HepG2 (cell line): ENCODE results near the gene SCN2A. TPM values are rescaled to one million over a fixed set of nuclear protein-coding genes. Genes with fewer than 3 reads are reported as not detected.

Experiments used
- ATAC-seq: fragments of 200-7000 bp; cut with Tn5 transposase; 3 replicates; pipeline ENCODE4 v1.9.1; 2020; ENCODE audit warnings: mild to moderate bottlenecking, moderate library complexity
- BruUV-seq: library from RNA; stranded (reverse); fragments of 400-500 nt; replicated peaks from 2 replicates; lab custom pipeline; 2021; lab: Mats Ljungman, UMichigan
- CTCF ChIA-PET: fragments of 300-600 bp; formaldehyde crosslinking; extraction: SDS; loops from one replicate; lab custom pipeline; 2021; ENCODE audit warnings: low total read pairs, inconsistent platforms, low intra/inter-chr PET ratio; lab: Yijun Ruan, JAX
- POLR2A ChIA-PET: fragments of 350-600 bp; sonication (Branson Sonifier 250); formaldehyde crosslinking; loops from one replicate; lab custom pipeline; 2020; ENCODE audit warnings: antibody characterized with exemption, inconsistent platforms; lab: Yijun Ruan, JAX
- DNase-seq: peaks from one replicate; pipeline ENCODE4 v3.0.0-alpha.2; 2015; ENCODE audit warnings: low spot score
- FAIRE-seq: peaks from 3 replicates; lab custom pipeline; 2011; peaks lifted over from hg19 to GRCh38; lab: Jason Lieb, UNC
- H2AFZ ChIP-seq: one replicate; pipeline ENCODE4 v1.6.1; 2011; ENCODE audit warnings: low read length, inconsistent platforms
- H3K27ac ChIP-seq: fragments of 300-600 bp; 3 replicates; pipeline ENCODE4 v1.8.0; 2011; ENCODE audit warnings: mixed run types, mild to moderate bottlenecking, mixed read lengths, low read length, inconsistent platforms; ENCODE audit not compliant: insufficient read depth; ENCODE audit errors: extremely low read length
- H3K27me3 ChIP-seq, 2 experiments: fragments of 200-600 bp in 1 of 2; 2 replicates in 1 of 2; 3 replicates in 1 of 2; pipeline versions ENCODE4 v1.6.0 to v1.8.0; 2011; ENCODE audit warnings: low read length in 2 of 2, mild to moderate bottlenecking in 2 of 2, moderate library complexity in 2 of 2, inconsistent platforms in 1 of 2; ENCODE audit not compliant: insufficient read depth in 2 of 2, control insufficient read depth in 1 of 2
- H3K36me3 ChIP-seq, 2 experiments: fragments of 200-600 bp in 1 of 2; replicated peaks in 1 of 2; 2 replicates in 1 of 2; 3 replicates in 1 of 2; pipeline versions ENCODE4 v1.5.1 to v1.8.0; 2011; ENCODE audit warnings: low read length in 2 of 2, inconsistent platforms in 1 of 2; ENCODE audit not compliant: insufficient read depth in 2 of 2, control insufficient read depth in 1 of 2
- H3K4me1 ChIP-seq: 2 replicates; pipeline ENCODE4 v1.5.1; 2012; ENCODE audit warnings: low read length, inconsistent platforms; ENCODE audit not compliant: insufficient read depth
- H3K4me2 ChIP-seq: 2 replicates; pipeline ENCODE4 v1.6.0; 2011; ENCODE audit warnings: low read depth, low read length, inconsistent platforms
- H3K4me3 ChIP-seq, 3 experiments: fragments of 200-600 bp in 1 of 3; sonication (generic), shearing (Covaris generic) in 1 of 3; replicated peaks in 1 of 3; 2 replicates each; pipeline ENCODE4 v1.5.1; 2011 to 2016; ENCODE audit warnings: low read length in 3 of 3, inconsistent platforms in 2 of 3, low read depth in 2 of 3, mild to moderate bottlenecking in 2 of 3, control low read depth in 1 of 3, mixed read lengths in 1 of 3; ENCODE audit not compliant: insufficient read depth in 1 of 3
- H3K79me2 ChIP-seq: one replicate; pipeline ENCODE4 v1.6.1; 2011; ENCODE audit warnings: low read length, inconsistent platforms; ENCODE audit not compliant: insufficient read depth
- H3K9ac ChIP-seq: 2 replicates; pipeline ENCODE4 v1.6.0; 2011; ENCODE audit warnings: mild to moderate bottlenecking, low read depth, low read length, inconsistent platforms; ENCODE audit not compliant: insufficient read depth
- H3K9me3 ChIP-seq: 2 replicates; pipeline ENCODE4 v1.5.1; 2012; ENCODE audit warnings: mild to moderate bottlenecking, low read length
- H4K20me1 ChIP-seq: 2 replicates; pipeline ENCODE4 v1.6.0; 2011; ENCODE audit warnings: inconsistent platforms, mild to moderate bottlenecking, low read length, moderate library complexity; ENCODE audit not compliant: insufficient read depth
- HOXD1 ChIP-seq: sonication (generic); formaldehyde crosslinking; IDR thresholded peaks from 2 replicates; pipeline ENCODE4 v1.5.0; 2020; ENCODE audit warnings: missing genetic modification reagents
- JUN ChIP-seq: sonication (generic); formaldehyde crosslinking; IDR thresholded peaks from 2 replicates; pipeline ENCODE4 v1.4.0; 2020; ENCODE audit warnings: mild to moderate bottlenecking, missing genetic modification reagents
- KLF13 ChIP-seq: sonication (generic); formaldehyde crosslinking; IDR thresholded peaks from 2 replicates; pipeline ENCODE4 v1.4.0; 2020; ENCODE audit warnings: mild to moderate bottlenecking, missing genetic modification reagents
- MBD4 ChIP-seq: IDR thresholded peaks from 2 replicates; pipeline ENCODE4 v1.6.1; 2012; ENCODE audit warnings: low read length, inconsistent platforms, borderline replicate concordance
- ZNF235 ChIP-seq: sonication (generic); formaldehyde crosslinking; IDR thresholded peaks from 2 replicates; pipeline ENCODE4 v1.8.1; 2023; ENCODE audit warnings: mild to moderate bottlenecking, missing genetic modification reagents, borderline replicate concordance
- ZNF672 ChIP-seq: sonication (generic); formaldehyde crosslinking; IDR thresholded peaks from 2 replicates; pipeline ENCODE4 v1.8.1; 2022; ENCODE audit warnings: missing genetic modification reagents
- WGBS: methylation state at CpG from one replicate; pipeline ENCODE4 v1.1.6; 2017; ENCODE audit warnings: low lambda C conversion rate; 5-methylcytosine and 5-hydroxymethylcytosine counted together
- in situ Hi-C: cut with HindIII; loops from 2 replicates; pipeline ENCODE4 v1.10.0; 2017; ENCODE audit warnings: low pct_unique_long_range_greater_than_20kb; ENCODE audit not compliant: extremely low pct_ligation_motif_present
- intact Hi-C: fragments of 100-400 bp; cut with micrococcal nuclease; formaldehyde crosslinking; loops from one replicate; pipeline ENCODE4 v1.10.0; 2022; ENCODE audit not compliant: unreplicated experiment
- polyA plus RNA-seq, 8 experiments: library from polyadenylated mRNA; depleted of rRNA in 3 of 8; stranded (reverse) in 7 of 8; unstranded in 1 of 8; fragments of >200 nt; fragmentation: Illumina TruSeq in 4 of 8; extraction: Trizol in 4 of 8; gene quantifications; 2 replicates each; pipeline versions ENCODE4 v1.2.1 to v1.2.3, GENCODE V29; 2011 to 2016; ENCODE audit warnings: low read depth in 4 of 8, missing spikeins in 1 of 8, mixed read lengths in 1 of 8; ENCODE audit not compliant: insufficient read depth in 1 of 8
- total RNA-seq, 5 experiments: library from RNA; depleted of rRNA; stranded (reverse); fragments of >200 nt; fragmentation: Illumina TruSeq; extraction: Trizol; gene quantifications; 2 replicates each; pipeline ENCODE4 v1.2.3, GENCODE V29; 2016; ENCODE audit warnings: low read depth in 1 of 5
- TF ChIP-seq, protein P1 (sequence below): sonication (generic); formaldehyde crosslinking; IDR thresholded peaks from 2 replicates; pipeline ENCODE4 v1.4.0; 2020; ENCODE audit warnings: missing genetic modification reagents

Gene SCN2A
- total and polyA plus RNA-seq, 2 of the 13 experiments (the other 11 are each of a cell fraction or from before 2014, with no cell fraction given), result 0.20 to 0.30 TPM

DNA sequence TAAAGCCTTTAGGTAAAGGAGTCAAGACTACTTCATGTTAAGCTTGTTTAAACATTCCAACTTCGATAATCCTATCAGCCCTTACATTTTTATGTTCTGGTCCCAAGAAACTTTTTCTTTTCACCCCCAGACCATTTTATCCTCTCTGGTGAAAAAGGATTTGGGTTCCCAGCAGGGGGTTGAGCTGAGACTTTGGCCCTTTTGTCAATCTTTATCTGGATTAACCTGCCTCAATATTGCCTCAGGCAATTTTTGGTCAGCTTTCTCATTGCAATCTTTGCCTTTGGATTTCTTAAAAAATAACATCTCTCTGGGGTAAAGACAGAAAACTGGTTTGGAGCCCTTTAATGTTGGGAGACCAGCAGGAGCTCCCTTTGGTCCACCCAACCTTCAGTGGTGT lies 196.4 kb downstream of the SCN2A start:
- FAIRE-seq, result no peak
- Histone ChIP-seq H3K27ac (no peak overlapping the region), H3K4me3 (no peak overlapping the region), H3K79me2 (no peaks in the 10 kb centered on the region), H2AFZ (no peak overlapping the region), H4K20me1 (no peaks in the 10 kb centered on the region)
- no peak for DNase-seq
- TF ChIP-seq HOXD1 (CRISPR knock-in tag) (no peak), ZNF235 (CRISPR knock-in tag) (no peak), JUN (CRISPR knock-in tag) (no peak)
- TF ChIP-seq, all 625 proteins: peak for 0
- in situ Hi-C loops (no loop called here), intact Hi-C loops (no loop called here)
- Histone ChIP-seq H3K4me2 (no peak overlapping the region), H3K9me3 (no peaks in the 10 kb centered on the region), H3K36me3 (no peaks in the 10 kb centered on the region), H3K9ac (no peak overlapping the region), H3K27me3 (no peaks in the 10 kb centered on the region), H3K4me1 (no peaks in the 10 kb centered on the region)
- POLR2A ChIA-PET, result no interaction called here
- BruUV-seq, result no TSS peak
- CTCF ChIA-PET, result no interaction called here
- no peak for ATAC-seq
- WGBS, result 2% methylated on average over 1 of the region's 1 CpG

GRCh38 chr2:165436559-165436958 lies 197.3 kb downstream of the SCN2A start:
- H3K79me2 ChIP-seq, result no peaks in the 10 kb centered on the region
- no peaks in the 10 kb centered on the region for H4K20me1 ChIP-seq
- FAIRE-seq (no peak), ATAC-seq (no peak), DNase-seq (no peak)
- POLR2A ChIA-PET, result no interaction called here
- no peaks in the 10 kb centered on the region for H3K36me3 ChIP-seq
- H2AFZ ChIP-seq, result no peak overlapping the region
- no TSS peak for BruUV-seq
- H3K4me1 ChIP-seq, result no peaks in the 10 kb centered on the region
- H3K9me3 ChIP-seq, result no peaks in the 10 kb centered on the region
- no peak overlapping the region for H3K9ac ChIP-seq
- CTCF ChIA-PET, result no interaction called here
- intact Hi-C loops (no loop called here), in situ Hi-C loops (no loop called here)
- whole genome bisulfite sequencing, result 5% methylated on average over 3 of the region's 3 CpGs
- no peak overlapping the region for H3K27ac ChIP-seq
- no peak overlapping the region for H3K4me2 ChIP-seq
- no peak overlapping the region for H3K4me3 ChIP-seq
- H3K27me3 ChIP-seq, result no peaks in the 10 kb centered on the region
- TF ChIP-seq, protein P1, sequence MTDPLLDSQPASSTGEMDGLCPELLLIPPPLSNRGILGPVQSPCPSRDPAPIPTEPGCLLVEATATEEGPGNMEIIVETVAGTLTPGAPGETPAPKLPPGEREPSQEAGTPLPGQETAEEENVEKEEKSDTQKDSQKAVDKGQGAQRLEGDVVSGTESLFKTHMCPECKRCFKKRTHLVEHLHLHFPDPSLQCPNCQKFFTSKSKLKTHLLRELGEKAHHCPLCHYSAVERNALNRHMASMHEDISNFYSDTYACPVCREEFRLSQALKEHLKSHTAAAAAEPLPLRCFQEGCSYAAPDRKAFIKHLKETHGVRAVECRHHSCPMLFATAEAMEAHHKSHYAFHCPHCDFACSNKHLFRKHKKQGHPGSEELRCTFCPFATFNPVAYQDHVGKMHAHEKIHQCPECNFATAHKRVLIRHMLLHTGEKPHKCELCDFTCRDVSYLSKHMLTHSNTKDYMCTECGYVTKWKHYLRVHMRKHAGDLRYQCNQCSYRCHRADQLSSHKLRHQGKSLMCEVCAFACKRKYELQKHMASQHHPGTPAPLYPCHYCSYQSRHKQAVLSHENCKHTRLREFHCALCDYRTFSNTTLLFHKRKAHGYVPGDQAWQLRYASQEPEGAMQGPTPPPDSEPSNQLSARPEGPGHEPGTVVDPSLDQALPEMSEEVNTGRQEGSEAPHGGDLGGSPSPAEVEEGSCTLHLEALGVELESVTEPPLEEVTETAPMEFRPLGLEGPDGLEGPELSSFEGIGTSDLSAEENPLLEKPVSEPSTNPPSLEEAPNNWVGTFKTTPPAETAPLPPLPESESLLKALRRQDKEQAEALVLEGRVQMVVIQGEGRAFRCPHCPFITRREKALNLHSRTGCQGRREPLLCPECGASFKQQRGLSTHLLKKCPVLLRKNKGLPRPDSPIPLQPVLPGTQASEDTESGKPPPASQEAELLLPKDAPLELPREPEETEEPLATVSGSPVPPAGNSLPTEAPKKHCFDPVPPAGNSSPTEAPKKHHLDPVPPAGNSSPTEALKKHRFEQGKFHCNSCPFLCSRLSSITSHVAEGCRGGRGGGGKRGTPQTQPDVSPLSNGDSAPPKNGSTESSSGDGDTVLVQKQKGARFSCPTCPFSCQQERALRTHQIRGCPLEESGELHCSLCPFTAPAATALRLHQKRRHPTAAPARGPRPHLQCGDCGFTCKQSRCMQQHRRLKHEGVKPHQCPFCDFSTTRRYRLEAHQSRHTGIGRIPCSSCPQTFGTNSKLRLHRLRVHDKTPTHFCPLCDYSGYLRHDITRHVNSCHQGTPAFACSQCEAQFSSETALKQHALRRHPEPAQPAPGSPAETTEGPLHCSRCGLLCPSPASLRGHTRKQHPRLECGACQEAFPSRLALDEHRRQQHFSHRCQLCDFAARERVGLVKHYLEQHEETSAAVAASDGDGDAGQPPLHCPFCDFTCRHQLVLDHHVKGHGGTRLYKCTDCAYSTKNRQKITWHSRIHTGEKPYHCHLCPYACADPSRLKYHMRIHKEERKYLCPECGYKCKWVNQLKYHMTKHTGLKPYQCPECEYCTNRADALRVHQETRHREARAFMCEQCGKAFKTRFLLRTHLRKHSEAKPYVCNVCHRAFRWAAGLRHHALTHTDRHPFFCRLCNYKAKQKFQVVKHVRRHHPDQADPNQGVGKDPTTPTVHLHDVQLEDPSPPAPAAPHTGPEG, result no peak
- TF ChIP-seq ZNF672 (CRISPR knock-in tag) (no peak), MBD4 (no peak), KLF13 (CRISPR knock-in tag) (no peak)
